Inferior parietal cortex (tissue), 1 donor: ENCODE results near the gene APOBEC3H.
A peak's percentile ranks its signal among the peaks of the same experiment; 100 is the strongest.

ENCODE experiments used
- DNase-seq: peaks from one replicate; pipeline ENCODE4 v3.0.0-alpha.2; 2016; ENCODE audit errors: extremely low spot score

APOBEC3H gene

GRCh38 chr22:39135092-39135896 lies 38.2 kb downstream of the APOBEC3H start:
- DNase-seq: no peak

GRCh38 chr22:39136317-39136716 lies 39.3 kb downstream of the APOBEC3H start:
- no peak for DNase-seq

GRCh38 chr22:39138357-39138997 lies 41.4 kb downstream of the APOBEC3H start:
- no peak for DNase-seq

GRCh38 chr22:39139933-39140332 lies 42.9 kb downstream of the APOBEC3H start:
- no peak for DNase-seq

DNA sequence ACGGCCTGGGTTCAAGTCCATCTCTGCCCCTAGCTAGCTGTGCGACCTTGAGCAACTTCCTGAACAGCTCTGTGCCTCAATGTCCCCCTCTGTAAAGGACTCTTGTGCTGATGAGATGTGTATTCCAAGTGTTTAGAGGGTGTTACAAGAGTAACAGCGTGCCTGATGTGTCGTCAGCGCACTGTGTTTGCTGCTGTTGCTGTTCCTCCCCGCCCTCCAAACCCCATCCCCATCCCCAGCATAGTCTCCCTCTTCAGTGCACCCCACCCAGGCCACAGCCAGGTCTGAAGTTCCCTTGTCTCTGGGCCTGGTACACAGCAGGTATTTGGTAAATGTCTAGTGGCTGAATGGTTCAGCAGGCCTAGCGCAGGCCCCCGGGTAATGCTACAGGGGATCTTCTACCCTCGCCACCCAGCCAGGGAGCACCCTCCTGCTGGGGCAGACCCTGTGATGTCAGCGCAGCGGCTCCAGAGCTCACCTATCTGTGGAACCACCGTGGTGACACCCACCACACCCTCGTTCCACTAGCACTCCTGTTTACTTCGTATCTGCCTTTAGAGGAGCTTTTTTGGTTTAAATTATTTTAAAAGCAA lies 45.1 kb downstream of the APOBEC3H start:
- DNase-seq: no peak

DNA sequence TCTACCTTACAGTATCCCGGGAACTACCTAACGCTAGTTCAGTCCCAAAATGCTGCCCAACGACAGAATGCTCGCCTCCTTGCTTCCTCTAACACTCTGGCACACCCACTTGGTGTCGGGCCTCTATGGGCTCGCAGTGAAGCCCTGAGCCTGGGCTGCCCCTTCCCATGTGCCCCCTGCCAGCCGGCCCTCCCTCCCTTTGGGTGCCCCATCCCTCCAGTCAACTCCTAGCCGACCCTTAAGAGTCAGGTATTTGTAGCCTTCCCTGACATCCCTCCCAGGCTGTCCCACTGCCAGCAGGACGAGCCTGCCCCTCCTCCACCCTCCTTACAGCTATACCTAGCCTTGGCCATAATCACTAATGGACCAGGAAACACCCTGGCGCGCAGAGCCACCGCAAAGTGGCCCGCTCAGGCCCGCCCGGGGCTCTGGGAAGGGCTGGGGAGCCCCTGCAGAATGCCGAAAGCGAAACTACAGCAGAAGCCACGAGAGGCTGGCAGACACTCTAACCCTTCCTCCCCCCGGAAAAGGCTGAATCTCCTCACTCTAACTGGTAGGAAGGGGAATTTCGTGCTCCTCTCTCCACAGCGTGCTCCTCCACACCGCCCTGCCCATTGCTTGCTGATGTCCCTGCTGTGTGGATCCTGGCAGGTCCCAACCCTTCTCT lies 47.2 kb downstream of the APOBEC3H start:
- no peak for DNase-seq

- DNase-seq: no peak
Measured at GRCh38 chr22:39146256-39147101, 49.4 kb downstream of the APOBEC3H start.

DNA sequence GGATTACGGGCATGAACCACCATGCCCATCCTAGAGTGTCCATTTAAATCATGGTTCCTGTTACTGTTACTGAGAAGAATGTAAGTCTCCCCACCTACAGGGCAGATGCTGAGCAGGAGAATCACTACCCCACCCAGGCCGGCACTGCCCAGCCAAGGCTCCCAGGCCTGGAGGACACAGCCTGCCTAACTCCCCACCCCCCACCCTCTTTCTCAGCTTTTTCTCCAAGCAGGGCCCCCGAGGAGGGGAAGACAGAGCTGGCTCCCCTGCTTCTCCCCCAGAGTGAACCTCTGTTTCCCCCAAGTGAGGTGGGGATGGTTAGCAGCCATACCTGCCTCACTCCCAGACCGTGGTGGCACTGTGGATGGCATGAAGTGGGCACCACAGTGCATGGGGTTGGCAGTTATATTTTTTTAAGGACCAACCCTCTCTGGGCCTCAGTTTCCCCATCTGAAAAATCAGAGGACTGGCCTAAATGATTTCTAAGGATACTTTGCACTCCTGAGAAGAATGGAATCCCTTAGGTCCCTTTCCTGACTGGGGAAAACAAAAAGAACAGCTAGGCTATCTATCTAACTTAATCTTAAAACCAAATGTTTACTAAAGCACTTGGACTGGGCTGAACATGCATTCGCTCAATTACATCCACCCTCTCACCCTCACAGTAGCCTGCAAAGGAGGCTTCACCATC lies 50.4 kb downstream of the APOBEC3H start:
- DNase-seq: no peak

- DNase-seq: no peak
Measured at GRCh38 chr22:39148026-39148726, 51.1 kb downstream of the APOBEC3H start.

DNA sequence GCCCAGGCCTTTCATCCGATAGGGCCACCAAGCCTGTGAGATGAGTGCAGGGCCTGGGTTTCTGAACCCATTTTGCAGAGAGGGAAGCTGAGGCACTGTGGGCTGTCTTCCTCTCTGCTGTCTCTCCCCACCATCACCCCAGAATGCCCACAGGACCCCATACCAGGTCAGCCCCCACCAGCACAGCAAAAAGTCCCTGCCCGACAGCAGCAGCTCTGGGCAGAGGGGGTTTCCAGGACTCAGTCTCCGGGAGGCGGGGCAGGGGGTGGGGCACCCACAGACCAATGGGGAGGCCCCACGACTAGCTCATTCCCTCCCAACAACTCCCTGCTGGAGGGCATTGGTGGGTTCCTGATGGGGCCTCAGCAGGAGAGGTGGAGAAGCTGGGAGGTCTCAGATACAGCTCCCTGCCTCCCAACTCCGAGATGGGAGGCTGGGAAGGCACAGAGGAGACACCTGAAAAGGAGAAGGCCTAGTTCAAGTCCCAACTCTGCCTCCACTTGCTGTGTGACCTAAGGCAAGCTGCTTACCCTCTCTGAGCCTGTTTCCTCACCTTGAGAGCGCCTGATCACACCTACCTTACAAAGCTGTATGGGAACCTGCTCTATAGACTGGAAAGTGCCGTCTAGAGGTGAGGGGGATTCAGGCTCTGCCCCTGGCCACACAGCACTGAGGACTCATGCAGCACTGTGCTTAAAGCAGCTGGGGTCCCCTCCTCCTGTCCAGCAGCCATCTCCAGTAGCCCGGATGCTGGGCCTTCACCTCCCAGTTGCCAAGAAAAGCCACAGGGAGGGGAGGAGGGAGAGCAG lies 51.9 kb downstream of the APOBEC3H start:
- no peak for DNase-seq

GRCh38 chr22:39149915-39150847 lies 53.1 kb downstream of the APOBEC3H start:
- no peak for DNase-seq

GRCh38 chr22:39150848-39151215 lies 53.8 kb downstream of the APOBEC3H start:
- DNase-seq: no peak

GRCh38 chr22:39151329-39151975 lies 54.4 kb downstream of the APOBEC3H start:
- no peak for DNase-seq

DNA sequence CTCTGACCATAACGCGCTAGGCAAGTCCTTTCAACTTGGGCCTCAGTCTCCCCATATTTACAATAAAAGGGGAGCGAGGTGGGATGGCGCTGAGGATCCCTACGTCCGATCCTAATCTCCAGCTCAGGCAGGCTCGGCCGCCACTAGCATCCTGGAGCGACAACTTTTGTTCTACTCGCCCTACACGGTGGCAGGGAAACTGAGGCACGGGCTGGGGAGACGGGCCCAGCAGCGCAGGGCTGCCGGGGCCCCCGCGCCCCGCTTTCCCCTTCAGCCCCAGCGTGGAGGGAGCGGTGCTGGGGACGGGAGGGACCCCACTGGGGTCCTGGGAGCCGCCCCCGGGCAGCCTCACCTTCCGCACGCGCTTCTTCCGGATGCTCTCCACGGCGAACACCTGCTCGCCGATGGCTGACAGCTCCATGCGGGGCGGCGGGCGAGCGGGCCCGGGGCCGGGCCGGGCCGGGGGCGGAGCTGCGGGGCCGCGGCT lies 55.0 kb downstream of the APOBEC3H start:
- DNase-seq: no peak

DNA sequence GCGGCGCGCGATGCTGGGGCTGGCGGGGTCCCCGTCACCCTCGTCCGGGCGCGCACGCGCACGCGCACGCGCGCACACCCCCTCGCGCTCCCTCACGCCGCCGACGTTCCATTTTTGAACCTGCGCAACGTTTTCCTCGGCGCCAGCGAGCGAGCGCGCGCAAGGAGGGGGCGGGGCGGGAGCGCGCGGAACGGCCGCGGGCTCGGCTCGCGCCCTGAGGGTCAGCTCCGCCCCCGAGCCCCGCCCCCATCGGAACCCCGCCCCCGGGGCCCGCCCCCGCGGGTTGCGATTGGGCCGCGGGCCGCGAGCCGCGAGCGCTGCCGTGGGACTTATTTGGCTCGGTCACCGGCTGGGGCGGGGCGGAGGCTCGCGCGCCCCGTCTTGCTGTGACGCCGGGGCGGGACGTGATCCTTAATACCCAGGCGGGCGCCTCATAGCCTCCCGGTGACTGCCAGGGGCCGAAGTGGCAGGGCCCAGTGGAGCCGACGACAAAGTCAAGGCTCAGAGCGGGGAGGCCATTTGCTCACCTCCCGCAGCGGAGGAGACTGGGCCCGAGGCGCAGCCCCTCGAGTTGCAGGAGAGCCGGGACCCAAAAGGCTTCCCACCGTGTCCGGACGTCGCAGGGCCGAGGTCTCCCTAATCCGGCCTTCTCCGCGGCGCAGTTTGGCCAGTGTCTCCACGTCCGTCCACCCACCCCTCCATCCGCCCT lies 55.6 kb downstream of the APOBEC3H start, which contains the start of gene CBX7:
CBX7 (minus strand) TSS at position 170 of the 709 bp plus-strand sequence. CDS start 236 bp downstream, outside the sequence.
- DNase-seq: peak; percentile 86

DNA sequence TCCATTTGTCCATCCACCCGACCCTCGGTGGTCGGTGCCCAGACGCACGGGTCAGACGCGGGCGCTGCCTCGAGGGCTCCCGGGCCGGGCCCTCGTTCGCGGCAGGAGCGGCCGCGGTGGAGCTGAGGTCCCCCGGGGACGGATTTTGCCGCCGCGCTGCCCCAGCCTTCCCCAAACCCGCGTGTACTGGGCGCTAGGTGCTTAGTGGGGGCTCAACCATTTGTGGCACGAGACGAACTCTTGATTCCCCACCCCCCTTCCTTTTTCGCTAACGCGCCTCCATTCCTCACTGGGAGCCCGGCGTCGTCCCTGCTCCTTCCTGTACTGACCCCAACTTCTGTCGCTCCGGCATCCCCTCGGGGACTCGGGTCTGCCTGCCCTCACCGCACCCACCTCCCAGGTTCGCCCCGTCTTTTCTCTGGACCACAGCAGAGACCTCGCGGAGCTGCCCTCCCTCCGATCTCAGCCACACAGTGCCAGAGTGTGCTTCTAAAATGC lies 56.2 kb downstream of the APOBEC3H start:
- DNase-seq: no peak
